Vagina (tissue), 2 donors: Measurements from ENCODE around the gene SH2D7.

Experiments
- CTCF ChIP-seq, 3 experiments: fragments of 450-650 bp in 2 of 3; fragments of 200-600 bp in 1 of 3; sonication (generic) in 1 of 3; IDR thresholded peaks; one replicate each; pipeline ENCODE4 v1.5.1; 2017 to 2019; ENCODE audit warnings: antibody characterized with exemption in 3 of 3, mild to moderate bottlenecking in 2 of 3, moderate library complexity in 2 of 3
- POLR2A ChIP-seq, 2 donors: fragments of 450-650 bp; IDR thresholded peaks; one replicate each; pipeline ENCODE4 v1.6.1; 2017; ENCODE audit warnings: antibody characterized with exemption in 2 of 2, mild to moderate bottlenecking in 2 of 2, moderate library complexity in 2 of 2
- POLR2AphosphoS5 ChIP-seq, 2 donors: sonication (generic); formaldehyde crosslinking; IDR thresholded peaks; one replicate each; pipeline ENCODE4 v1.9.0; 2017; ENCODE audit warnings: antibody characterized with exemption in 2 of 2, mild to moderate bottlenecking in 2 of 2, low read depth in 1 of 2; ENCODE audit not compliant: insufficient read depth in 1 of 2

- TF ChIP-seq POLR2A (IDR thresholded peaks at IDR 0.05), result no peak
- no peak for TF ChIP-seq CTCF (IDR thresholded peaks at IDR 0.05)
- TF ChIP-seq POLR2AphosphoS5 (IDR thresholded peaks at IDR 0.05; ENCODE audit: insufficient read depth in 1 of 2, low read depth in 1 of 2), result no peak
Measured at GRCh38 chr15:78148392-78149067, 56.2 kb downstream of the SH2D7 start.
